HCT116 (cell line): ENCODE data around the gene RBM28. TPM values are rescaled to one million over a fixed set of nuclear protein-coding genes. Genes with fewer than 3 reads are reported as not detected.
A peak's percentile ranks its signal among the peaks of the same experiment; 100 is the strongest.

Source experiments
- ATAC-seq: fragments of 200-7000 bp; cut with Tn5 transposase; 2 replicates; pipeline ENCODE4 v1.9.1; 2020; ENCODE audit warnings: mild to moderate bottlenecking, moderate library complexity
- BruUV-seq: library from RNA; stranded (reverse); fragments of 400-500 nt; replicated peaks from 2 replicates; lab custom pipeline; 2021; lab: Mats Ljungman, UMichigan
- CTCF ChIA-PET: fragments of 300-600 bp; sonication (Branson Sonifier 250); formaldehyde crosslinking; loops from one replicate; lab custom pipeline; 2021; ENCODE audit warnings: antibody characterized with exemption; lab: Charles Lee
- POLR2A ChIA-PET: fragments of 300-600, 350-600 bp; sonication (Branson Sonifier 250); formaldehyde crosslinking; loops from one replicate; lab custom pipeline; 2021; ENCODE audit warnings: antibody characterized with exemption; lab: Charles Lee
- RAD21 ChIA-PET, 2 experiments: fragments of 300-600 bp; sonication (Branson Sonifier 250); formaldehyde crosslinking; loops; one replicate each; lab custom pipeline; 2023; ENCODE audit warnings: low total read pairs in 2 of 2; ENCODE audit not compliant: uncharacterized antibody in 2 of 2, unreplicated experiment in 2 of 2, low non-redundant PET in 1 of 2; lab: Charles Lee
- DNase-seq: peaks from one replicate; pipeline ENCODE4 v3.0.0-alpha.2; 2010; ENCODE audit warnings: low read depth, low spot score
- H2AFZ ChIP-seq: fragments of 200-600 bp; shearing (Covaris generic), sonication (generic); 2 replicates; pipeline ENCODE4 v1.6.1; 2017; ENCODE audit warnings: low read depth, mixed run types, mixed read lengths, antibody characterized with exemption, low read length; ENCODE audit not compliant: poor library complexity, severe bottlenecking
- H3K27ac ChIP-seq: 2 replicates; pipeline ENCODE4 v1.5.1; 2012; ENCODE audit warnings: low read depth, low read length
- H3K27me3 ChIP-seq: fragments of 200-600 bp; sonication (generic); 2 replicates; pipeline ENCODE4 v1.6.1; 2016; ENCODE audit warnings: mixed run types, low read length, mixed read lengths; ENCODE audit not compliant: insufficient read depth
- H3K36me3 ChIP-seq, 2 experiments: fragments of 200-500 bp in 1 of 2; fragments of 200-600 bp in 1 of 2; sonication (Bioruptor generic) in 1 of 2; sonication (generic) in 1 of 2; 2 replicates each; pipeline versions ENCODE4 v1.5.1 to v1.6.1; 2014 to 2016; ENCODE audit warnings: low read length in 2 of 2, inconsistent platforms in 1 of 2, mixed read lengths in 1 of 2, mixed run types in 1 of 2; ENCODE audit not compliant: insufficient read depth in 2 of 2, control insufficient read depth in 1 of 2
- H3K4me1 ChIP-seq, 2 experiments: fragments of 200-600 bp in 1 of 2; sonication (generic) in 1 of 2; 2 replicates each; pipeline versions ENCODE4 v1.5.1 to v1.6.1; 2012 to 2017; ENCODE audit warnings: low read length in 2 of 2, inconsistent platforms in 1 of 2, mild to moderate bottlenecking in 1 of 2, mixed read lengths in 1 of 2, mixed run types in 1 of 2, moderate library complexity in 1 of 2; ENCODE audit not compliant: insufficient read depth in 2 of 2, control insufficient read depth in 1 of 2
- H3K4me2 ChIP-seq: fragments of 200-600 bp; sonication (generic); 2 replicates; pipeline ENCODE4 v1.6.1; 2017; ENCODE audit warnings: mixed run types, low read length, mixed read lengths
- H3K4me3 ChIP-seq, 2 experiments: fragments of 200-600 bp in 1 of 2; sonication (generic) in 1 of 2; replicated peaks in 1 of 2; 2 replicates each; pipeline ENCODE4 v1.5.1; 2011 to 2016; ENCODE audit warnings: low read length in 2 of 2, control low read depth in 1 of 2, low read depth in 1 of 2, mild to moderate bottlenecking in 1 of 2, mixed read lengths in 1 of 2, mixed run types in 1 of 2
- H3K79me2 ChIP-seq: fragments of 200-600 bp; sonication (generic); 2 replicates; pipeline ENCODE4 v1.6.1; 2017; ENCODE audit warnings: mild to moderate bottlenecking, mixed run types, low read length, moderate library complexity, mixed read lengths; ENCODE audit not compliant: insufficient read depth
- H3K9ac ChIP-seq: fragments of 200-600 bp; sonication (generic); 2 replicates; pipeline ENCODE4 v1.6.1; 2016; ENCODE audit warnings: low read length, mixed read lengths
- H3K9me2 ChIP-seq: fragments of 200-600 bp; sonication (generic), shearing (Covaris generic); 2 replicates; pipeline ENCODE4 v1.6.1; 2017; ENCODE audit warnings: mixed run types, mild to moderate bottlenecking, moderate library complexity; ENCODE audit not compliant: insufficient read depth
- H3K9me3 ChIP-seq, 2 experiments: fragments of 200-500 bp in 1 of 2; fragments of 200-600 bp in 1 of 2; sonication (Bioruptor generic) in 1 of 2; sonication (generic) in 1 of 2; 2 replicates each; pipeline ENCODE4 v1.6.1; 2014 to 2017; ENCODE audit warnings: low read length in 2 of 2, mixed read lengths in 2 of 2, inconsistent platforms in 1 of 2, low read depth in 1 of 2, mild to moderate bottlenecking in 1 of 2, mixed run types in 1 of 2, moderate library complexity in 1 of 2; ENCODE audit not compliant: control insufficient read depth in 1 of 2, insufficient read depth in 1 of 2
- H4K20me1 ChIP-seq: fragments of 200-600 bp; sonication (generic), shearing (Covaris generic); 2 replicates; pipeline ENCODE4 v1.6.1; 2017; ENCODE audit warnings: mixed run types, mild to moderate bottlenecking, moderate library complexity; ENCODE audit not compliant: insufficient read depth
- CTCF ChIP-seq, 3 experiments: fragments of 200-600 bp in 1 of 3; sonication (generic) in 1 of 3; IDR thresholded peaks in 2 of 3; conservative IDR thresholded peaks in 1 of 3; 2 replicates each; pipeline ENCODE4 v1.5.1; 2012 to 2017; ENCODE audit warnings: low read depth in 2 of 3, low read length in 2 of 3, antibody characterized with exemption in 1 of 3, borderline replicate concordance in 1 of 3, control low read depth in 1 of 3, mild to moderate bottlenecking in 1 of 3, mixed read lengths in 1 of 3, mixed run types in 1 of 3, moderate library complexity in 1 of 3; ENCODE audit not compliant: insufficient read depth in 1 of 3
- MAX ChIP-seq: IDR thresholded peaks from 2 replicates; pipeline ENCODE4 v1.6.1; 2012
- RAD21 ChIP-seq: IDR thresholded peaks from 2 replicates; pipeline ENCODE4 v1.6.1; 2012; ENCODE audit warnings: low read depth, mild to moderate bottlenecking
- SRF ChIP-seq: IDR thresholded peaks from 2 replicates; pipeline ENCODE4 v1.6.1; 2012; ENCODE audit warnings: low read depth
- intact Hi-C: fragments of 100-400 bp; cut with micrococcal nuclease; formaldehyde crosslinking; loops from 2 replicates; pipeline ENCODE4 v1.10.0; 2022
- total RNA-seq: library from RNA; stranded (reverse); gene quantifications from one replicate; pipeline ENCODE4 v1.2.1, GENCODE V29; 2021; ENCODE audit not compliant: unreplicated experiment

Gene RBM28
- total RNA-seq, 1 experiment from 2014 or later: 66.3 TPM

- RAD21 ChIA-PET: interaction anchor here (1.1 to 1.8 kb wide), 5 partner anchors 39 to 112 kb away, joined by 3 to 14 read pairs (median 5); no protein-coding TSS in a partner anchor
- DNase-seq: peak; percentile 18
Measured at GRCh38 chr7:128347647-128348097, 4.0 kb upstream of the RBM28 start.

More at GRCh38 chr7:128347647-128348097, 4.0 kb upstream of the RBM28 start:
- Histone ChIP-seq H3K4me1 (peaks cover 3 to 4% of the 10 kb centered on the region in 2 experiments; a peak in 3 of 4 replicates), H3K9me2 (no peaks in the 10 kb centered on the region)
- TF ChIP-seq RAD21: peak; percentile 91
- TF ChIP-seq MAX: no peak
- peak; percentile 76 to 83 (median 78) for TF ChIP-seq CTCF (IDR thresholded peaks at IDR 0.05 in 2 of 3, conservative IDR thresholded peaks at IDR 0.05 in 1 of 3; ENCODE audit: borderline replicate concordance in 1 of 3, insufficient read depth in 1 of 3, low read depth in 2 of 3, low read length in 2 of 3)
- TF ChIP-seq SRF: no peak
- TF ChIP-seq, all 23 proteins: peak for 2
- no peak overlapping the region for H2AFZ ChIP-seq
- ATAC-seq: peak; percentile 60
- ChIA-PET CTCF (interaction anchor here (0.7 to 3.3 kb wide), 16 partner anchors 11 to 176 kb away, joined by 3 to 134 read pairs (median 6); partner anchors contain the start of genes HILPDA and IMPDH1), POLR2A (interaction anchor here (0.7 kb wide), 1 partner anchor 40 kb away, joined by 4 read pairs; no protein-coding TSS in a partner anchor)
- H3K4me2 ChIP-seq: no peak overlapping the region
- H3K79me2 ChIP-seq: peaks cover 10% of the 10 kb centered on the region
- no peaks in the 10 kb centered on the region for H3K9me3 ChIP-seq
- no TSS peak for BruUV-seq
- no peak overlapping the region for H3K9ac ChIP-seq
- no peaks in the 10 kb centered on the region for H3K27me3 ChIP-seq
- H4K20me1 ChIP-seq: no peaks in the 10 kb centered on the region
- no peak overlapping the region for H3K4me3 ChIP-seq
- intact Hi-C loops: loop anchor here (1.0 to 2.0 kb wide), 3 partner anchors 40 to 111 kb away; no protein-coding TSS in a partner anchor
- H3K27ac ChIP-seq: no peak overlapping the region
- H3K36me3 ChIP-seq: no peaks in the 10 kb centered on the region
